ENCODE results near the gene THOC1. TPM values are rescaled to one million over a fixed set of nuclear protein-coding genes. Genes with fewer than 3 reads are reported as not detected.
A peak's percentile ranks its signal among the peaks of the same experiment; 100 is the strongest.

The THOC1 gene
- total RNA-seq, 1 experiment from 2014 or later = 74.5 TPM

DNA sequence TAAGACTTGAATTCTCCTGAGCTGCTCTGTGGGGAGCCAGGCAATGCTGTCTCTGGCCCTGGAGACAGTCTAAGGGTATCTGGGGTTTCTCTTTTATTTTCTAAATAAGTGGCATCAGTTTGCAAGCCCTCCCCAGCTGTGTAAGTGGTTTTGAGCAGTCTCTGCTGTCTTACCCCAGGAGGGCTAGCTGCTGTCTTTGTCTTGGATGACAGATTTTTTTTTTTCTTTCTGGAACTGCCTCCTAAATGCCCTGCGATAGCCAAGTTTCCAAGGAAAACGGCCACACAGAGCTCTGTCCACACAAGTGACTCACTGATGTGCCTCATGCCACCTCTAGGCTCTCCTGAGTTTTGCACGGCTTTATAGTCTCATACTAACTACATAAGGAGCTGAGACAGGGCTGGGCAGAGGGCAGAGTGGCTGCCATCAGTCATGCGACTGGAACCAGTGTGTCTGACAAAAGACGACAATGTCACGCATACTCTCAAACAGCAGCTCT is 37.2 kb upstream of the THOC1 start:
- Histone ChIP-seq H3T11ph (ENCODE audit: low read length) (no peak overlapping the region), H3K56ac (ENCODE audit: insufficient read length, low read depth, low read length) (no peak overlapping the region), H3K79me1 (ENCODE audit: insufficient read depth, low read depth, low read length, poor library complexity, severe bottlenecking) (no peaks in the 10 kb centered on the region), H4K8ac (replicated peaks; ENCODE audit: insufficient read length, low read depth, low read length) (no peak overlapping the region), H3K14ac (ENCODE audit: insufficient read depth, low read length) (no peak overlapping the region), H2AK5ac (ENCODE audit: insufficient read length, low read length) (no peak overlapping the region), H4K91ac (ENCODE audit: insufficient read length, low read depth, low read length) (no peak overlapping the region), H2BK5ac (ENCODE audit: insufficient read length, low read length) (no peak overlapping the region), H3K9me3 (ENCODE audit: control insufficient read depth, low read depth, low read length) (no peaks in the 10 kb centered on the region), H4K20me1 (ENCODE audit: control insufficient read depth, insufficient read depth, insufficient read length) (no peaks in the 10 kb centered on the region), H3K4me1 (ENCODE audit: insufficient read depth, low read length) (peaks cover 6% of the 10 kb centered on the region), H3K27ac (ENCODE audit: insufficient read length, low read depth, low read length) (no peak overlapping the region), H3K4me2 (ENCODE audit: insufficient read depth, insufficient read length, low read length) (no peak overlapping the region), H4K5ac (ENCODE audit: insufficient read length, low read depth, low read length) (no peak overlapping the region), H3K23me2 (ENCODE audit: insufficient read length, low read depth, low read length, poor library complexity, severe bottlenecking) (no peaks in the 10 kb centered on the region), H2BK120ac (ENCODE audit: low read depth, low read length, poor library complexity, severe bottlenecking) (no peak overlapping the region), H2AFZ (ENCODE audit: low read length) (peak overlapping the region; percentile 17), H3K4ac (ENCODE audit: low read depth, low read length) (no peak overlapping the region), H3K18ac (ENCODE audit: insufficient read length, low read depth, low read length) (no peak overlapping the region), H3K23ac (ENCODE audit: insufficient read length, low read depth, low read length) (no peak overlapping the region), H3K9ac (ENCODE audit: extremely low read depth, insufficient read length, low read length) (no peak overlapping the region), H2BK20ac (ENCODE audit: low read depth, low read length, poor library complexity, severe bottlenecking) (no peak overlapping the region), H3K27me3 (ENCODE audit: insufficient read depth, low read length) (no peaks in the 10 kb centered on the region), H3K79me2 (ENCODE audit: insufficient read depth, low read length) (no peaks in the 10 kb centered on the region), H2BK15ac (ENCODE audit: low read depth, low read length) (no peak overlapping the region), H2BK12ac (ENCODE audit: insufficient read length, low read depth, low read length) (no peak overlapping the region)
- Mint-ChIP-seq H3K27me3 (ENCODE audit: low read depth) (no peaks in the 10 kb centered on the region; the same call in 1 of the 2 replicates), H3K4me3 (peak overlapping the region in 1 of 2 experiments; percentile 13; a peak in 1 of 5 replicates), H3K27ac (peak overlapping the region in 2 of 3 experiments; percentile 22 to 60; a peak in 3 of 7 replicates), H3K9me3 (peaks cover 3% of the 10 kb centered on the region in 2 experiments; a peak in 3 of 5 replicates), H3K4me1 (peaks cover 40 to 42% of the 10 kb centered on the region in 2 experiments), H3K36me3 (ENCODE audit: insufficient read depth in 1 of 3, low read depth in 3 of 3) (no peaks in the 10 kb centered on the region)
- DNase-seq = no peak
- TF ChIP-seq CTCF (conservative IDR thresholded peaks at IDR 0.05) = no peak
- WGBS (ENCODE audit: extremely low coverage, insufficient read length, low lambda C conversion rate) = no CpG with 5 or more reads among the region's 6 CpGs

All from H9 (cell line).